GM18870 (cell line): ENCODE measurements around the gene SGPP2.

Experiments used
- ATAC-seq: cut with Tn5 transposase; IDR thresholded peaks from one replicate; pipeline ENCODE4 v1.9.1; 2021; ENCODE audit warnings: moderate library complexity; ENCODE audit not compliant: unreplicated experiment

Gene SGPP2

DNA sequence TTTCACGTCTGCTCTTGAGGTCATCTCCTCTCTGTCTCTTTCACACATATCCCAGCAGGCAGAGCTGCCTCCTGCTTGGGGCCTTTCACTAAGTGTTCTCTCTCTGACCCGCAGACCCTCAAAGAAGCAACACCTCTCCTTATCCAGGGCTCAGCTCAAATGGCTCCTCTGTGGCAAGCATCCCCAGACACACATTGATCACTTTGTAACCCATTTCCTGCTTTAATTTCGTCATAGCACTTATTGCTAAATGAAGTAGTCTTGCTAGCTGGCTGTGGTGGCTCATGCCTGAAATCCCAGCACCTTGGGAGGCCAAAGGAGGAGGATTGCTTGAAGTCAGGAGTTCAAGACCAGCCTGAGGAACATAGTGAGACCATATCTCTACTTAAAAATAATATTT, 41.4 kb downstream of the SGPP2 start:
- no peak for ATAC-seq

DNA sequence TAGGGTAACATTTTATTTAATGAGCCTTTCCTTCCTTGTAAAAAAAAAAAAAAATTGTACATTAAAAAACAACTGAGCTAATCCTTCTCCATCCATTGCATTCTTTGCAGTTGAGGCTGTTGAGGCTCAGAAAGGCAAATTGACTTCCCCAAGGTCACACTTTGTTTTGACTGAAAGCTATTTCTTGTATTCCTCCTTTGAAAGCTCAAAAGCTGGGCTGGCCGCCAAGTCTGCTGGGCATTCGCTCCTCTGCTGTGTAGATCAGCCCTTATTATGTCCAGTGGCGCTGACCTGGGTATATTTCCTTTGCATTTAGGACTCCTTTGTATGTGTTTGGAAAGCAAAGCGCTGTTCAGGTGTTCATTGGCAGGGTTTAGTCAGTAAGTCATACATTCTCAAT, 44.0 kb downstream of the SGPP2 start:
- ATAC-seq: no peak

DNA sequence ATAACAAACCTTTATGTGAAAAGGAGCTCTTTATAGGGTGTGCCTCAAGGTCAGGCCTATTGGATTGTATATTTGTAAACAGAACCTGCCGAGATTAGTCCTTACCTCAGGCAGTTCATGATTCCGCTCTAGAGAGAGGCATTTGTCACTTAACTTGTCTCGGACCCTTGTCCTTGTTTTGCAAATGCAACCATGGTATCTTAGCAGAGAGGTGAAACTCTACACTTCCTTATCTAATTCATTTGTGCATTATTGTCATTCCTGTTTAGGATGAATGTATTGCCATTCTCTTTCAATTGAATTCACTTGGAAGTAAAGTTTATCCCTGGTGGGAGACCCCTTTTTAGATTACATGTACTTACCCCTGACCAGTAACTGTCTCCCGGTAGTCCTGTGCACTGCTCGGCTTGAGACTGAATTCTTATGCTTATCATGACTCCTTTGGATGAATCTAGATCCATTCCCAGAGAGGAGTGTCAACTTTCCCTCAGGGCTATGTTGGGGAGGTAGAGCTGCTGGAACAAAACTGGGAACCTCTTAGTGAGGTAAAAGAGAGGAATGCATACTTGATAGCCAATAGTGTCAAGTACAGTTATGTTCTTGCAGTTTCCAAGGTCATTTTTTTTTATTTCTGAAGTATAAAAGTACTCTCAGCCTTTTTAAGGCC, 46.6 kb downstream of the SGPP2 start:
- ATAC-seq: no peak

DNA sequence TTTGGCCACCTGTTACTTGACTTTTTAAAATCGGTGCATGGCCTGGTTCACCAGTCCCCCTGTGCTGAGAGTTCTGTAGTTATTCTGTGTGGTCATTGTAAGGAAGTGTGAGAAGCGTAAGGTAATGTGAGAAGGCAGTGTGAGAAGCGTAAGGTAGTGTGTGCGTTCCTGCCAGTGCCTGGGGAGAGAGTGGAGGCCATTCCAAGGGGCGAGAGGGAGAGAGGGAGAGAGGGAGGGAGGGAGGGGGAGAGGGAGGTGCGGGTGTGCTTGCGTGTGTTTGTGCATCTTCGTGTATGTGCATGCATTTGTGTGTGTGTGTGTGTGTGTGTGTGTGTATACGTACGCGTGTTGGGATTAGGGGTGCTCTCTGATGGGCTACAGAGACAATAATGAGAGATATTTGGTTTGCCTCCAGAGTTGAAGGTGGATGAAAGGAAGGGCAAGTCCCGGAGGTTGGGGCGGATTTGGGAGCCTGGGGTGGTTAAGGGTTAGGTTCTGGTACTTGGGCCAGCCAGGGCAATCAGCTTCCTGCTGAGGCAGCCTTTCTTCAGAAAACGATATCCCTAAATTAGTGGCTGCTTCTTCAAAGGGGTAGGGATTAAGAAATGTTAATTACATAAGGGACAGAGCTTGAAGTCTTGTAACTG, 53.7 kb downstream of the SGPP2 start:
- ATAC-seq: no peak

- ATAC-seq: no peak
Measured at GRCh38 chr2:222479859-222480258, 55.5 kb downstream of the SGPP2 start.

- no peak for ATAC-seq
Measured at GRCh38 chr2:222480497-222480896, 56.2 kb downstream of the SGPP2 start.

GRCh38 chr2:222481941-222482340, 57.6 kb downstream of the SGPP2 start:
- ATAC-seq: no peak

DNA sequence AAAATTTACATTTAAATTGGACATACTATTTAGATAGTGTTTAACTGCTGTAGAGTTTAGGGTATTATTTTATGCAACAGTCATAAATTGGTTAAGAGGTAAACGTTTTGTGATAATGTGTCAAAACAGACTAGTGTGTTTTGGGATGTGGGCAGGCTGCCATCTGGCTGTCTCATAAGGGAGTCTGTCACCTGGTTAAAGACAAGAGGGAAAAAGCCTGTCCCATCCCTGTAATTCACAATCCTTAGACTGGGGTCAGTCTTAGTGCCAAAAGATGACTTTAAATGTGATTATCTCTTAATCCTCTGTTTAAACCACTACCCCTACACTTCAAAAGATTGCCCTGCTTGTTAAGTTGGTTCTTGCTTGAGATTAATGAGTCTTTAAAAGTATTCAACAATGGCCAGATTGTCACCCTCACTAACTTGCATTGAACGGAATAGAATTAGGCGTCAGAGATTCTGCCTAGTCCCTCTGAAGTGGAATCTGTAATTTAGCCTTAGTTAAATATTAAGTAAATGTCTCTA, 59.2 kb downstream of the SGPP2 start:
- ATAC-seq: no peak

DNA sequence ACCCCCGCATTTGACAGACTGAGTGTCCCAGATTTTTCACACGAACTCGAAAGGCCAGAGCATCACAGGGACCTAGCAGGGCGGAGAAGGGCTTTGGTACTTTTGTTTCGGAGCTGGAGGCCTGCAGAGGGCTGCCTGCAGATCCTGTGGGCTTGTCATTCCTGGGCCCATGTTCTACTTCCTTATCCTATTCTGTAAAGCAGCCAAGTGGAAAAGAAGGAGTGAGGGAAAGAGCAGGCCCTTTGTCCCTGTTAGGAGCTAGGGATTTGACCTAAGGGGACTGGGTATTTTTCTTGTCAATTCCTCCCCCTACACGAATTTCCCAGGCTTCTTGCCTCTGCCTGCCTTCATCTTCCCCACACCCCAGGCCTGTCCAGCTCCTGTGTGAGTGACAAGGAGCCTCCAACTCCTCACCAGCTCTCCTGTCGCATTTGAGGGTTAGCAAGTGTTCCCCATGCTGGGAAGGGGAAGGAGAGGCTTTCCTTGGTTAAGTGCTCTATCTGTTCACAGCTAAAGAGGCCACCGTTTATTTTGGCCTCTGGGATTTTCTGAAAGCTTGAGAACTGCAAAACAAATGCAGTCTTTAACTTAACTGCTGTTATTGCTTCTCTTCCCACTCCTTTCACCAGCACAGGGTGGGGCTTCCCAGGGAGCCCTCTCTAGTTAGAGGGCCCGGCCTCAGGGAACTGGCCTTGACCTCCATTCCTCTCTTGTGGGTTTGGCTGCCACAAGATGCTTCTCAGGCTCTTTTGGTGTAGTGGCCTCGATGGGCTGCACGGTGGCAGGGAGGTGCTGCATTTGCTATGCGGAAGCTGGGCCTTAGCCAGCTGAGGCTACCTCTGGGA, 61.2 kb downstream of the SGPP2 start:
- no peak for ATAC-seq

GRCh38 chr2:222490131-222490530, 65.8 kb downstream of the SGPP2 start:
- no peak for ATAC-seq

GRCh38 chr2:222492683-222493082, 68.3 kb downstream of the SGPP2 start:
- no peak for ATAC-seq

DNA sequence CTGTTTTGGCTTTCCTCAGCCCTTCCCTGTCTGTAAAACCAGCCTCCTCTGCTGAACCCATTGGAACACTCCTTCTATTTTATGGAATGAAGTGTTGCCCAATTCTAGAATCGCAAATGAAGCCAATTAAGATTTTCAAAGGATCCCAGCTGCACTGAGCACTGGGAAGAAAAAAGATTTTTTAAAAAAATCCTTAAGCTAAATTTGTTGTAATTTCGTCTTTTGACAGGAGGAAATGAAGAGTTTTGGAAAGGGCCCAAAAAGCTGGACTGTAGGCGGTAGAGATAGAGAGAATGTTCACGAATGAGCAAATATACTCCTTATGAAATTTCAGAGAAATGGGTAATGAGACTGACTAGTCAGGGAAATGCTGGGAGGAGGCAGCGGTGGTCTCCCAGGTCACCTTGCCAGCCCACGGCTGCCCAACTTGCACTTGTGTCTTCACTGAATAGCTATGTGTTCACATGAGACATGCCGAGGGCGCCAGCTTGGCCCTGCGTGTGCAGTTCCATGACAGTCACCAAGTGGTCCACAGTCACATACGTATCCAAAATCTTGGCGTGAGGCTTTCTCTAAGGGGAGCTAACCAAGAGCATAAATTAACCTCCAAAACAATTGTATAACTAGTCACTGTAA, 69.9 kb downstream of the SGPP2 start:
- ATAC-seq: no peak

DNA sequence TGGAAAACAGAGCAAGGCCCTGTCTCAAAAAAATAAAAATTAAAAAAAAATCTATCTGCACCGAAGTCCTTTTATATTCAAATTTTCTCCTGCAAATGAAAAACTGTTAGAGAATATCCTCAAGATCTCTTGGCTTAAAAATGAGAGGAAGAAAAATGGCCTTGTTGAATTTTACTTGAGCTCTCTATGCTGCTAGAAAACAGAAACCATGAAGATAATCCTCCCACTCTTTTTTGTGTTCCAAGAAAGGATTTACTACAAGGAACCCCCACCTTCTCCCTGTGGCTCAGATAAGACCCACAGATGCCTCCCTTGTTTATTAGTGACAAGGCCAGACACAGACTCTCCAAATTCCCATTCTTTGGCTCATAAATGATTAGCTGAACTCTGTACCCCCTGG, 71.0 kb downstream of the SGPP2 start:
- no peak for ATAC-seq

DNA sequence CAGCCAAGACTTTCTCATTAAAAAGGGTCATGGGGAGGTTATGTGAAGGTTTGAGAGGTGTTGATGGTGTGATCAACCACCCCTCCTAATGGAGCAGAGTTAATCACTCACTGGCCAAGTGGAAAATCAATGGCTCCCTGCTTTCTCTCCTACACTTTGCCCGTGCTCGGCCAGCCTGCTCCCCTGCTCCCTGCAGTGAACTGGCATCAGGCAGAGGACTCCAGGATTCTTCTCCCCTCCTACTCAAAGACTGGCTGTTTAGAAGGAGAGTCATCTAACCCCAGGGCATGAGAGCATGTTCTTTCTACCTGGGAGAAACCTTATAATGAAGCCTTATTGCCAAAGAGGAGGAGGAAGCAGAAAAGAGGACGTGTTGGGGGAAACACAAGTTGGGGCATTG, 74.9 kb downstream of the SGPP2 start:
- no peak for ATAC-seq

DNA sequence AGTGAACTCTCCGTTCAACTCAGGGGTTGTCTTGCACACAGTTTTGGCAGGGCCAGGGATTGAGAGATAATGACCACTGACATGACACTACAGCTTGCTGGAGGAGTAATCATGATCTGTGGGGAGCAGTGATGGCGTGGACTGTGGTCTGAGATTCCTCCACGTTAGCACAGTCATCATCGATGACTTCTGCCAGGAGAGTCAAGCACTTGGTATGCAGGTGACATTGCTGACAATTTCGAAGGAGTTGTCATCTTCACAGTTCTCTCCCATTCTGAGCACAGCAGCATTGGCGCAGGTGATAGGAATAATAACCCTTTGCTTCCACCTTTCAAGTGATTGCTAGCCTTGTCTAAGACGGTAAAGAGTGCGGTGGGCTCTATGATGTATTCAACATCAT, 79.8 kb downstream of the SGPP2 start:
- no peak for ATAC-seq

DNA sequence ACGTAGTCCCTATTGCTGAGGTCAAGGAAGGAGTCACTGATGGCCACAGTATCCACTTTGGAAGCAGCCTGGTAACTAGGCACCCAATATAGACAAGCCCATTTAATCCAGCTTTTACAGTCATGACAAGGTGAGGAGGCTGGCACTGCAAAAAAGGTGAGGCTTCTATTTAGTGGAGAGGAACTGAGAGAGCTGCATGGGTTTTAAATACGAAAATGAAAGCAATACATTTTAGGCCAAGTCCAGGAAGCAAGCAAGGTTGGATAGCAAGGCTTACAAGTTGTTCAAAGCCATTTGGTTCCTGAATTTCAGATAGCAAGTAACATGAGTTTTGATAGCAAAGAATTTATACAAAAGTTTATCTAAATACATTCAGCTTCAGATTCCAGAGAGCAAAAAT, 80.4 kb downstream of the SGPP2 start:
- peak; percentile 98 for ATAC-seq

GRCh38 chr2:222506230-222506935, 82.0 kb downstream of the SGPP2 start:
- no peak for ATAC-seq

- ATAC-seq: no peak
Measured at GRCh38 chr2:222514901-222515300, 90.6 kb downstream of the SGPP2 start.

DNA sequence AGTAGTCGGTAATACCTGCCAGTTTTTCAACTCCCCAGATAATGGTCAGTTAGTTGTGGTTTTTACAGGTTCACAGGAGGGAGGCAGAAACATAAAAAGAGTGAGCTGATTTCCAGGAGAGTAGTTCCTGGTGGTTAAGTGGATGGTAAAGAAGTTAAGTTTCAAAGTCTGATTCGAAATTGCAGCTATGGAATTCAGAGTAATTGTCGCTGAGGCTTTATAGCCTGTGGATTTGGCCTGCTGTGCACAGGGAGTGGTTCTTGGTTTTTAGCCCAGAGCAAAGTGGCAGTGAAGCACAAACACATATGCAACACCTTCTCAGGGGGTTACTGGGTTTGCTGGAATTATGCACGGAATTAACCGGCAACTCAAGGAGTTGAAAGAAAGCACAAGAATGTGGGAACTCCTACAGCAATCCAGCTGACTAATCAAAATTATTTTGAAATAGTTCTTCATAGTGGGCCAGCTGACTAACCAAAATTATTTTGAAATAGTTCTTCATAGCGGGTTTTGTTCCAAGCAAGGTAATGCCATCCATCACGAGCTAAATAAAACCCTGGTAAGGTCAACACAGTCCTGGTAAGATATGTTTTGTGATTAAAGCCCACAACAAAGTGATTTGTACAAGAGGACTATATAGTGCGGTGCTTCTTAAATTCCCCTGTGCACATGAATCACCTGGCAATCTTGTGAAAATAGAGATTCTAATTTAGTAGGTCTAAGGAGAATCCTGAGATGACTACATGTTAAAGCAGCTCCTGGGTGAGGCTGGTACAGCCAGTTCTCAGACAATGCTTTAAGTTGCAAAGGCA, 94.4 kb downstream of the SGPP2 start:
- ATAC-seq: no peak

- ATAC-seq: peak; percentile 75
Measured at GRCh38 chr2:222521099-222521498, 96.8 kb downstream of the SGPP2 start.
